IMR-90 (cell line): ENCODE measurements around the gene PARD3. TPM values are rescaled to one million over a fixed set of nuclear protein-coding genes. Genes with fewer than 3 reads are reported as not detected.
A peak's percentile ranks its signal among the peaks of the same experiment; 100 is the strongest.

Experiments used
- ATAC-seq: fragments of 200-7000 bp; cut with Tn5 transposase; 2 replicates; pipeline ENCODE4 v1.9.1; 2020; ENCODE audit warnings: low read depth, mild to moderate bottlenecking, moderate library complexity
- BruUV-seq: library from RNA; stranded (reverse); fragments of 400-500 nt; replicated peaks from 2 replicates; lab custom pipeline; 2021; lab: Mats Ljungman, UMichigan
- CTCF ChIA-PET: fragments of 300-600 bp; formaldehyde crosslinking; extraction: SDS; loops from one replicate; lab custom pipeline; 2021; ENCODE audit warnings: antibody characterized with exemption; lab: Yijun Ruan, JAX
- POLR2A ChIA-PET: fragments of 300-600 bp; sonication (Branson Sonifier 250); formaldehyde crosslinking; loops from one replicate; lab custom pipeline; 2022; ENCODE audit warnings: antibody characterized with exemption; ENCODE audit not compliant: unreplicated experiment; lab: Charles Lee
- DNase-seq: peaks from one replicate; pipeline ENCODE4 v3.0.0; 2013
- H2AFZ ChIP-seq: replicated peaks from 2 replicates; pipeline ENCODE3; 2013; ENCODE audit warnings: low read length, mild to moderate bottlenecking; ENCODE audit not compliant: poor library complexity
- H2AK5ac ChIP-seq: 2 replicates; pipeline ENCODE4 v1.6.1; 2013; ENCODE audit warnings: low read depth, low read length, inconsistent platforms
- H2AK9ac ChIP-seq: replicated peaks from 2 replicates; pipeline ENCODE3; 2013; ENCODE audit warnings: mild to moderate bottlenecking, low read depth, low read length, moderate library complexity; ENCODE audit not compliant: poor library complexity
- H2BK120ac ChIP-seq: 2 replicates; pipeline ENCODE4 v1.6.1; 2013; ENCODE audit warnings: low read depth, low read length, inconsistent platforms
- H2BK15ac ChIP-seq: 3 replicates; pipeline ENCODE4 v1.6.1; 2013; ENCODE audit warnings: low read depth, low read length, inconsistent platforms
- H2BK20ac ChIP-seq: 2 replicates; pipeline ENCODE4 v1.6.1; 2013; ENCODE audit warnings: low read depth, mild to moderate bottlenecking, inconsistent platforms, low read length, moderate library complexity
- H2BK5ac ChIP-seq: 2 replicates; pipeline ENCODE4 v1.6.1; 2013; ENCODE audit warnings: mild to moderate bottlenecking, low read depth, low read length, inconsistent platforms; ENCODE audit not compliant: poor library complexity, severe bottlenecking
- H3K14ac ChIP-seq: replicated peaks from 2 replicates; pipeline ENCODE4 v1.6.1; 2013; ENCODE audit warnings: low read depth, low read length, inconsistent platforms
- H3K18ac ChIP-seq: 2 replicates; pipeline ENCODE4 v1.6.1; 2013; ENCODE audit warnings: low read depth, low read length, control low read depth
- H3K23ac ChIP-seq: 2 replicates; pipeline ENCODE4 v1.6.1; 2013; ENCODE audit warnings: low read depth, low read length, inconsistent platforms
- H3K27ac ChIP-seq: 2 replicates; pipeline ENCODE4 v1.5.1; 2013; ENCODE audit warnings: mild to moderate bottlenecking, control low read depth, low read length; ENCODE audit not compliant: insufficient read depth
- H3K27me3 ChIP-seq: 2 replicates; pipeline ENCODE4 v1.6.1; 2013; ENCODE audit warnings: low read length; ENCODE audit not compliant: control insufficient read depth, insufficient read depth
- H3K36me3 ChIP-seq: 2 replicates; pipeline ENCODE4 v1.6.1; 2013; ENCODE audit warnings: low read length, mixed read lengths; ENCODE audit not compliant: control insufficient read depth, insufficient read depth
- H3K4ac ChIP-seq: 2 replicates; pipeline ENCODE4 v1.6.1; 2013; ENCODE audit warnings: low read depth, low read length, inconsistent platforms
- H3K4me1 ChIP-seq: 2 replicates; pipeline ENCODE4 v1.6.1; 2013; ENCODE audit warnings: low read length, mixed read lengths; ENCODE audit not compliant: control insufficient read depth, insufficient read depth
- H3K4me2 ChIP-seq: 2 replicates; pipeline ENCODE4 v1.6.1; 2013; ENCODE audit warnings: low read depth, mild to moderate bottlenecking, control low read depth, low read length, moderate library complexity
- H3K4me3 ChIP-seq: 2 replicates; pipeline ENCODE4 v1.5.1; 2013; ENCODE audit warnings: low read depth, mild to moderate bottlenecking, control low read depth, low read length, moderate library complexity; ENCODE audit not compliant: insufficient read depth
- H3K56ac ChIP-seq: 2 replicates; pipeline ENCODE4 v1.6.1; 2013; ENCODE audit warnings: low read length, inconsistent platforms; ENCODE audit not compliant: insufficient read depth; ENCODE audit errors: extremely low read depth
- H3K79me1 ChIP-seq, 2 experiments: 2 replicates each; pipeline ENCODE4 v1.6.1; 2013; ENCODE audit warnings: low read length in 2 of 2, inconsistent platforms in 1 of 2, low read depth in 1 of 2
- H3K9ac ChIP-seq: 2 replicates; pipeline ENCODE4 v1.6.1; 2013; ENCODE audit warnings: low read depth, low read length, control low read depth
- H3K9me1 ChIP-seq: 2 replicates; pipeline ENCODE4 v1.6.1; 2013; ENCODE audit warnings: low read length, inconsistent platforms; ENCODE audit not compliant: insufficient read depth
- H3K9me3 ChIP-seq: 2 replicates; pipeline ENCODE4 v1.6.1; 2013; ENCODE audit warnings: low read length; ENCODE audit not compliant: control insufficient read depth, insufficient read depth
- H4K20me1 ChIP-seq: 2 replicates; pipeline ENCODE4 v1.6.1; 2013; ENCODE audit warnings: low read length, inconsistent platforms; ENCODE audit not compliant: insufficient read depth
- H4K5ac ChIP-seq: 2 replicates; pipeline ENCODE4 v1.6.1; 2013; ENCODE audit warnings: mild to moderate bottlenecking, low read depth, low read length, control low read depth
- H4K8ac ChIP-seq, 2 experiments: 2 replicates each; pipeline ENCODE4 v1.6.1; 2013; ENCODE audit warnings: low read depth in 2 of 2, low read length in 2 of 2, control low read depth in 1 of 2, inconsistent platforms in 1 of 2
- H4K91ac ChIP-seq: 2 replicates; pipeline ENCODE4 v1.6.1; 2013; ENCODE audit warnings: low read depth, low read length, inconsistent platforms; ENCODE audit not compliant: insufficient read depth
- BHLHE40 ChIP-seq: fragments of 150-350 bp; IDR thresholded peaks from 2 replicates; pipeline ENCODE4 v1.6.1; 2016; ENCODE audit warnings: mild to moderate bottlenecking, low read depth, low read length
- CHD1 ChIP-seq: IDR thresholded peaks from 2 replicates; pipeline ENCODE4 v1.6.1; 2012; ENCODE audit warnings: low read depth, low read length, improper control_type of control experiment
- FOS ChIP-seq: fragments of 150-350 bp; IDR thresholded peaks from 2 replicates; pipeline ENCODE4 v1.6.1; 2016; ENCODE audit warnings: low read depth, low read length
- MAFK ChIP-seq: IDR thresholded peaks from 2 replicates; pipeline ENCODE4 v1.6.1; 2012; ENCODE audit warnings: low read depth, low read length, improper control_type of control experiment
- MAZ ChIP-seq: IDR thresholded peaks from 2 replicates; pipeline ENCODE4 v1.6.1; 2012; ENCODE audit warnings: low read depth, mild to moderate bottlenecking, low read length, improper control_type of control experiment, moderate library complexity, borderline replicate concordance
- NFE2L2 ChIP-seq: fragments of 150-350 bp; IDR thresholded peaks from 2 replicates; pipeline ENCODE4 v1.6.1; 2016; ENCODE audit warnings: low read depth, mild to moderate bottlenecking, low read length
- RAD21 ChIP-seq: IDR thresholded peaks from 2 replicates; pipeline ENCODE4 v1.6.1; 2012; ENCODE audit warnings: low read length, improper control_type of control experiment
- RCOR1 ChIP-seq: IDR thresholded peaks from 2 replicates; pipeline ENCODE4 v1.6.1; 2012; ENCODE audit warnings: mild to moderate bottlenecking, low read length, improper control_type of control experiment; ENCODE audit not compliant: insufficient replicate concordance
- RFX5 ChIP-seq: IDR thresholded peaks from 2 replicates; pipeline ENCODE4 v1.8.0; 2012; ENCODE audit warnings: low read depth, mild to moderate bottlenecking, low read length, moderate library complexity
- SMC3 ChIP-seq: fragments of 150-350 bp; IDR thresholded peaks from 2 replicates; pipeline ENCODE4 v1.6.1; 2016; ENCODE audit warnings: low read depth, mild to moderate bottlenecking, antibody characterized with exemption, low read length, moderate library complexity
- WGBS, 2 experiments: methylation state at CpG; one replicate each; pipeline versions ENCODE4 v1.1.5 to v1.1.7; 2013; ENCODE audit warnings: missing lambda C conversion rate in 2 of 2; ENCODE audit not compliant: insufficient read length in 1 of 2; ENCODE audit errors: extremely low coverage in 2 of 2; 5-methylcytosine and 5-hydroxymethylcytosine counted together
- dilution Hi-C: fragments of 300-500 bp; cut with HindIII; formaldehyde crosslinking; loops from one replicate; pipeline ENCODE4 v1.14.3; 2018; ENCODE audit warnings: low sequenced_read_pairs; ENCODE audit not compliant: unreplicated experiment
- in situ Hi-C: fragments of 300-500 bp; cut with MboI; formaldehyde crosslinking; loops from 3 replicates; pipeline ENCODE4 v1.14.3; 2019; ENCODE audit warnings: low sequenced_read_pairs, inconsistent platforms, mixed read lengths
- intact Hi-C: fragments of 100-400 bp; cut with micrococcal nuclease; formaldehyde crosslinking; loops from 2 replicates; pipeline ENCODE4 v1.10.0; 2022
- polyA plus RNA-seq, 3 experiments: library from polyadenylated mRNA; depleted of rRNA; stranded (reverse); fragments of >200 nt; gene quantifications; 2 replicates each; pipeline ENCODE4 v1.2.3, GENCODE V29; 2012; ENCODE audit warnings: low replicate concordance in 1 of 3
- total RNA-seq: library from RNA; depleted of rRNA; stranded (reverse); fragments of >200 nt; gene quantifications from 2 replicates; pipeline ENCODE4 v1.2.3, GENCODE V29; 2012
- TF ChIP-seq, protein P1 (sequence below): fragments of 150-350 bp; IDR thresholded peaks from 2 replicates; pipeline ENCODE4 v1.6.1; 2017; ENCODE audit warnings: mild to moderate bottlenecking, antibody characterized with exemption, low read length, low read depth
- TF ChIP-seq, protein P2 (sequence below): conservative IDR thresholded peaks from 2 replicates; pipeline ENCODE4 v1.5.1; 2012; ENCODE audit warnings: mild to moderate bottlenecking, low read depth, low read length, improper control_type of control experiment

The PARD3 gene
- total and polyA plus RNA-seq, 2 of the 4 experiments (the other 2 are of a cell fraction), result 14.6 to 37.5 TPM

DNA sequence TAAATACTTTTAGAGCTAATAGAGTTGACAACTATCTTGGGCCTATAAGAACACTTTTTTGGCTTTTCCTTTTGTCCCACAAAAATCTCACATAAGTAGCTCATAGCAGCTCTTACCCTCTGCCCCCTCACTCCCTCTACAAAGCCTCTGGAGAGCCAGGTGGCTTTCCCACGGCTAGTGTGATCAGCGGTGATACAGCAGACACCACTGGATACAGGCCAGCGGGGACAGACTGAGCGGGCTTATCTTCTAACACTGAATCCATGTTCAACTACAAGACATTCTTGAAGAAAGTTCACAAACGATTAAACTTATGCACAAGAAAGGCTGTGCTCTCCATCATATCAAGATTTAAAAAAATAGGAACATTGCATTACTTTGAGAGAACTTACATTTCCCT is 377.2 kb downstream of the PARD3 start:
- Histone ChIP-seq H2BK20ac (no peak overlapping the region), H3K18ac (no peak overlapping the region), H3K56ac (no peak overlapping the region), H3K79me1 (peaks cover 2 to 3% of the 10 kb centered on the region in 2 experiments; a peak in 1 of 4 replicates), H3K4me2 (no peak overlapping the region), H2BK120ac (no peak overlapping the region), H3K4ac (no peak overlapping the region), H4K20me1 (0 out of 2 replicates have a peak, but pooled peaks cover 4% of the 10 kb centered on the region), H3K9me3 (no peaks in the 10 kb centered on the region), H3K14ac (no peak overlapping the region), H3K36me3 (no peaks in the 10 kb centered on the region), H2AK5ac (no peak overlapping the region), H3K27me3 (no peaks in the 10 kb centered on the region), H4K91ac (no peak overlapping the region), H4K8ac (no peak overlapping the region), H3K23ac (no peak overlapping the region), H3K4me1 (peaks cover 5% of the 10 kb centered on the region; the same call in 1 of the 2 replicates), H3K27ac (no peak overlapping the region), H4K5ac (no peak overlapping the region), H3K9ac (no peak overlapping the region), H2BK5ac (no peak overlapping the region), H3K4me3 (no peak overlapping the region), H2AK9ac (no peak overlapping the region), H2BK15ac (no peak overlapping the region), H3K9me1 (peaks cover 8% of the 10 kb centered on the region), H2AFZ (peak overlapping the region; percentile 26)
- no CpG with 5 or more reads among the region's 5 CpGs for WGBS, 2 experiments
- CTCF ChIA-PET, result no interaction called here
- dilution Hi-C loops (no loop called here), intact Hi-C loops (no loop called here), in situ Hi-C loops (no loop called here)
- DNase-seq, result no peak
- TF ChIP-seq, protein P1, sequence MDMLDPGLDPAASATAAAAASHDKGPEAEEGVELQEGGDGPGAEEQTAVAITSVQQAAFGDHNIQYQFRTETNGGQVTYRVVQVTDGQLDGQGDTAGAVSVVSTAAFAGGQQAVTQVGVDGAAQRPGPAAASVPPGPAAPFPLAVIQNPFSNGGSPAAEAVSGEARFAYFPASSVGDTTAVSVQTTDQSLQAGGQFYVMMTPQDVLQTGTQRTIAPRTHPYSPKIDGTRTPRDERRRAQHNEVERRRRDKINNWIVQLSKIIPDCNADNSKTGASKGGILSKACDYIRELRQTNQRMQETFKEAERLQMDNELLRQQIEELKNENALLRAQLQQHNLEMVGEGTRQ, result no peak
- TF ChIP-seq NFE2L2 (no peak), RCOR1 (no peak), MAFK (no peak), SMC3 (no peak), RAD21 (no peak), MAZ (no peak), RFX5 (no peak), CHD1 (no peak), BHLHE40 (no peak), FOS (no peak)
- TF ChIP-seq, protein P2, sequence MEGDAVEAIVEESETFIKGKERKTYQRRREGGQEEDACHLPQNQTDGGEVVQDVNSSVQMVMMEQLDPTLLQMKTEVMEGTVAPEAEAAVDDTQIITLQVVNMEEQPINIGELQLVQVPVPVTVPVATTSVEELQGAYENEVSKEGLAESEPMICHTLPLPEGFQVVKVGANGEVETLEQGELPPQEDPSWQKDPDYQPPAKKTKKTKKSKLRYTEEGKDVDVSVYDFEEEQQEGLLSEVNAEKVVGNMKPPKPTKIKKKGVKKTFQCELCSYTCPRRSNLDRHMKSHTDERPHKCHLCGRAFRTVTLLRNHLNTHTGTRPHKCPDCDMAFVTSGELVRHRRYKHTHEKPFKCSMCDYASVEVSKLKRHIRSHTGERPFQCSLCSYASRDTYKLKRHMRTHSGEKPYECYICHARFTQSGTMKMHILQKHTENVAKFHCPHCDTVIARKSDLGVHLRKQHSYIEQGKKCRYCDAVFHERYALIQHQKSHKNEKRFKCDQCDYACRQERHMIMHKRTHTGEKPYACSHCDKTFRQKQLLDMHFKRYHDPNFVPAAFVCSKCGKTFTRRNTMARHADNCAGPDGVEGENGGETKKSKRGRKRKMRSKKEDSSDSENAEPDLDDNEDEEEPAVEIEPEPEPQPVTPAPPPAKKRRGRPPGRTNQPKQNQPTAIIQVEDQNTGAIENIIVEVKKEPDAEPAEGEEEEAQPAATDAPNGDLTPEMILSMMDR, result no peak
- POLR2A ChIA-PET, result no interaction called here
- no TSS peak for BruUV-seq
- no peak for ATAC-seq
